OCI-M1 (cell line): Measurements from ENCODE around the gene CRYBG1.
"Not testable (repeated sequence)": the region's sequence is repeated elsewhere in the genome, so short reads cannot be mapped to it uniquely, and the experiment has no call there.

Source experiments
- DNase-seq: peaks from one replicate; lab custom pipeline; 2025; lab: John Stamatoyannopoulos, UW

The CRYBG1 gene

GRCh38 chr6:106525882-106526275, 165.4 kb downstream of the CRYBG1 start:
- no peak for DNase-seq

- no peak for DNase-seq
These were observed 166.6 kb downstream of the CRYBG1 start for GRCh38 chr6:106527117-106527516.

- DNase-seq: no peak
These were observed 167.5 kb downstream of the CRYBG1 start for GRCh38 chr6:106527979-106528378.

- no peak for DNase-seq
These were observed 168.0 kb downstream of the CRYBG1 start for GRCh38 chr6:106528521-106528920.

- no peak for DNase-seq
These were observed 168.9 kb downstream of the CRYBG1 start for GRCh38 chr6:106529438-106529837.

- DNase-seq: no peak
These were observed 169.5 kb downstream of the CRYBG1 start for GRCh38 chr6:106530026-106530425.

- DNase-seq: no peak
These were observed 170.0 kb downstream of the CRYBG1 start for GRCh38 chr6:106530502-106530901.

- no peak for DNase-seq
These were observed 172.5 kb downstream of the CRYBG1 start for GRCh38 chr6:106533054-106533453.

GRCh38 chr6:106534004-106534403, 173.5 kb downstream of the CRYBG1 start:
- DNase-seq: no peak

- no peak for DNase-seq
These were observed 174.1 kb downstream of the CRYBG1 start for GRCh38 chr6:106534564-106534982.

GRCh38 chr6:106535012-106535411, 174.5 kb downstream of the CRYBG1 start:
- DNase-seq: no peak

GRCh38 chr6:106536357-106536756, 175.8 kb downstream of the CRYBG1 start:
- DNase-seq: no peak

- no peak for DNase-seq
These were observed 176.3 kb downstream of the CRYBG1 start for GRCh38 chr6:106536851-106537250.

GRCh38 chr6:106537662-106538061, 177.1 kb downstream of the CRYBG1 start:
- no peak for DNase-seq

- peak; percentile 13 for DNase-seq
These were observed 177.6 kb downstream of the CRYBG1 start for GRCh38 chr6:106538145-106538544.

- no peak for DNase-seq
These were observed 179.4 kb downstream of the CRYBG1 start for GRCh38 chr6:106539936-106540335.

- DNase-seq: no peak
These were observed 179.9 kb downstream of the CRYBG1 start for GRCh38 chr6:106540432-106540831.

GRCh38 chr6:106540907-106541306, 180.4 kb downstream of the CRYBG1 start:
- no peak for DNase-seq

GRCh38 chr6:106546261-106546690, 185.8 kb downstream of the CRYBG1 start:
- no peak for DNase-seq

- no peak for DNase-seq
These were observed 186.3 kb downstream of the CRYBG1 start for GRCh38 chr6:106546691-106547414.

- DNase-seq: no peak
These were observed 187.3 kb downstream of the CRYBG1 start for GRCh38 chr6:106547601-106548453.

GRCh38 chr6:106548926-106549455, 188.5 kb downstream of the CRYBG1 start:
- not testable (repeated sequence) for DNase-seq

- DNase-seq: no peak
These were observed 189.0 kb downstream of the CRYBG1 start for GRCh38 chr6:106549521-106549920.
